Germinal center (tissue), 1 donor: ENCODE data around the gene SCRT2.
"Not testable (repeated sequence)": the region's sequence is repeated elsewhere in the genome, so short reads cannot be mapped to it uniquely, and the experiment has no call there.

Experiments used
- DNase-seq: peaks from one replicate; pipeline ENCODE4 v3.0.0; 2012; ENCODE audit warnings: mixed read lengths, low spot score

Gene SCRT2

DNA sequence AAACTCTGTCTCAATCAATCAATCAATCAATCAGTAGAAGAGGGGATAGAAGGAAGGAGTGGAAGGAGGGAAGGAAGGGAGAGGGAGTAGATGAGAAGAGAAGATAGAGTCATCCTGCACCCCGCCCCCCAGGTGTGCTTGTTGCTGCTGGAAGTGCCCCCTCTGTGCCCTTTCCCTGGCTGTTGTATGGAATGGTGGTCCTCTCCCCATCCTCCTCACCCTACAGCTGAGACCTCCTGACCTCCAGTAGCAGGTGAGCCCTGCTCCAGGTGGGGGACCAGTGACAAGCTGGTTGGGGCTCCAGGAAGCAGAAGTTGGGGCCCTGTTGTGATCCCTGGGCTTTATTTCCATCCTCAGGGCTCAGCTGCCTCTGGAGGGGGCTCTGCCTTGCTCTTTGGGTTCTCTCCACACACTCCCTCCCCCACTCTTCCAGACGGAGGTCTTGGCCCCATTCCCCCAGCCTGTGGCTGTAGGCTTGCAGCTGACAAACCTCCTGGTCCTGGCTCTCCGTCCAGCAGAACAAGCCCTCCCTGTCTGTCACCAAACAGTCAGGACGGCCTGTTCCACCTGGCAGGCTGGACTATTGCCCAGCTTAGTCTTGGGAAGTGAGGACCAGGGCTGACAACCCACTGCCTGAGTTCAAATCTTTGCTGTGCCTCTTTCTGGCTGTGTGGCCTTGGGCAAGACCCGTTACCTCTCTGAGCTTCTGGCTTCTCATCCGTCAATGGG, 26.0 kb upstream of the SCRT2 start:
- no peak for DNase-seq

DNA sequence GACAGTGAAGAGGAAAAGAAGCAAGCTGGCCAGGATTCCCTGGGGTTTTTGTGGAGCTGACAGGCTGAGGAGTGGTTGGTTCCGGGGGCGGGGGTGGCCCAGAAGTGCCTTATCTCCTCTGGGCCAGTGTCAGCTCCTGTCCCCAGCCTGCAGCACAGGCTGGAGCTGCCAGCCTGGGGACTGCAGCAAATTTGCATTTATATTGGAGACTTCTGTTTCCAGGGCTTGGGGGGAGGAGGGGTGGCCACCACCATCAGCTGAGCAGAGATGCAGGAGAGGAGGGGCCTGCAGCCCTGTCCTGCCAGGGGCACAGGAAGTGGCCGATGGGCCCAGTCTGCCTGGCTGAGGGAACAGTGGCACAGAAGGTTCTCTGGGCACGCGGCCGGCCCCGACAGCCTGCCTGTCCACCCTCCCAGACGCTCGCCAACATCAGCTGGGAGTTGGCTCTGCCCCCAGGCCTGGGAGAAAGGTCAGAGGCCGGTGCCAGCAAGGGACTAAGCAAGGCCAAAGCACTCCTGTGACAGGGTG, 24.3 kb upstream of the SCRT2 start:
- DNase-seq = no peak

DNA sequence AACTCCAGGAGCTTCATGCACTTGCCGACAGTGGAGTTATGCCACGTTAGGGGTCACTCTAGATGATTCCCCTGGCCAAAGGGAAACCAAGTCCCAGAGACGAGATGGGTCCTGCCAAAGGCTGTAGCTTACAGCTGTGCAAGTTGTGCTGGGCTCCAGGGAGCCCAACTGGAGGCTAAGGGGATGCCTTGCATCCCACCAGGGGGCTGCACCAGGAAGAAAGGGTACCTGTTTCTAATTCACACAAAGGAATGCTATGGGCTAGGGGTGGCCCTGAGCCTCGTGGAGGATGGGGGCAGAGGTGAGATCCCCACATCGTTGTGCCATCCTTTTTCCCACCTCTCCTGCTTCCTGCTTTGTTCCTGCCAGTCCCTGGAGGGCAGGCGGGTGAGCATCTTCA, 23.7 kb upstream of the SCRT2 start:
- DNase-seq = no peak

DNA sequence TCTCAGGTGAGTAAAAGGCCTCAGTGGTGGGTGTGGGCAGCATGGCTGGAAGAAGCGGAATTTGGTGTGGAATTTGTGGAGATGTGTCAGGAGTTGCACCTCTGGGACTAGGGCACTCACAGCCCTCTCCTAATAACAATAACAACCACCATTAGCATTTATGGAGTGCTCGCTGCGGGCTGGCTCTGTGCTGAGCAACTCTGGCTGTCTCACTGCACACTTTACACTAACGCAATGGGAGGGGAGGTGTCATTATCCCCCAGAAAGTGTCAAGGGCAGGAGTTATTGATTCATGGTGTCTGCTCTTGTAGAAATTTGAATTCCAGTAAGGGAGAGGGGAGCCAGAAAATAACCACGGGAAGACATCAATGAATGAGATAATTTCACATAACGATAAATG, 22.7 kb upstream of the SCRT2 start:
- DNase-seq = no peak

DNA sequence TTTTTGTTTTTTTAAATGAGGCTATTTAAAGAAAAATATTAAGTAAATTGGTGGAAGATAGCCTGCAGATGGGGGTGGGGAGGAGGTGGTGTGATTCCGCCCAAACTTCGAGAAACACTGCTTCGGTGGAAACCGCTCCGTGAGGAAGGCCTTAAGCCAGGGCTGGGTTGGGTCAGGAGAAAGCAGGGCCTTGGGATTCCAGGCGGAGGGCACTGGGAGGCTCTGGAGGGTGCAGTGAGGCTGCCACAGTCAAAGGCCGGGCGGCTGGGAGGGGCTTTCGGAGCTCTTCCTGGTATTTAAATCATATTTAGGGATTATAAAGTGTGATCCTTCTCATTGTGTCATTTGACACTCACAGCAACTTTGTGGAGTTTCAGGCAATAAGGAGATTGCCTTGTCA, 22.2 kb upstream of the SCRT2 start:
- no peak for DNase-seq

DNA sequence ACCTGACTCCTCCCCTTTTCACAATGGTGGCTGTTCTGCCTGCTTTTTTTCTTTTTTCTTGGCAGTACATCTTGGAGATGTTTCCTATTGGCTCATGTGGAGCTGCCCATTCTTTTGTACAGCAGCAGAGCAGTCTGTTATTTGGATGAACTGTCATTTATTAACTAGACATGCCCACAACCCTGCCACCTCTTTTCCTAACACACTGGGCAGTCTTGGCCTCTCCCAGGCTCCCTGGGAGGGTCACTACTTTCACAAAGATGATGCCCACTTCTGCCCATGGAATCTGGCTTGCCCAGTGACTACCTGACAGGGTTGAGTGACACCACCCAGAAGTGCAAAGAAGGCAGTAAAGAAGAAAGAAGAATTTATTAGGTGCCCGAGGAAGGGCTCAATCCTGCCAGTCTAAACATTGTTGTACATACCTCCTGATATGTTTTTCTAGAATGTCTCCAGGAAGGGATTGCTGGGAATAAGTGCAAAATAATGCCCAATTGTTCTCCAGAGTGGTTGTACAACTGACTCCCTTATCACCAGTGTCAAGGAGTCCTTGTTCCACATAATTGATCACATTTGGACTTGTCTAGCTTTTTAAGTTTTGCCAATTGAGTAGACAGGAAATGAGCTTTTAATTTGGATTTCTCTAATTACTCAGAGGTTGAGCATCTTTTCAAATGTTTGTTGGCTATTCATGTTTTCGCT, 19.7 kb upstream of the SCRT2 start:
- DNase-seq = no peak

DNA sequence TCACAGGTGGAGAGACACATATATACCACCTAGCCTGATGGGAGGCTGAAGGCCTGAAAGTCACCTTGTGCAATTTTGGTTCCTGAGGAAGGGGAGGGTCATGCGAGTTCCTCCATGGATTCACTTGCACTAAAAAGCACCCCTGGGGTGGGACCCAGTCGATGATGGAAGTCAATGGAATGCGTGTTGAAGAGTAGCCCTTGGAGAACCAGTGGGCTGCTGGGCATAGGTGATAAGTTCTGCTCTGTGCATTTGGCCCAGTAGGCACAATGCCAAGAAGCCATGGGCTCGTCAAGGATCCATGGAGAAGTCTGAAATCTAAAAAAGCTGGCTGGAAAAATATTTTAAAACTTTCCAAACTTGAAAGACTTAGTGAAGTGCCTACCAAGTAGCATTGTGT, 18.9 kb upstream of the SCRT2 start:
- DNase-seq = no peak

DNA sequence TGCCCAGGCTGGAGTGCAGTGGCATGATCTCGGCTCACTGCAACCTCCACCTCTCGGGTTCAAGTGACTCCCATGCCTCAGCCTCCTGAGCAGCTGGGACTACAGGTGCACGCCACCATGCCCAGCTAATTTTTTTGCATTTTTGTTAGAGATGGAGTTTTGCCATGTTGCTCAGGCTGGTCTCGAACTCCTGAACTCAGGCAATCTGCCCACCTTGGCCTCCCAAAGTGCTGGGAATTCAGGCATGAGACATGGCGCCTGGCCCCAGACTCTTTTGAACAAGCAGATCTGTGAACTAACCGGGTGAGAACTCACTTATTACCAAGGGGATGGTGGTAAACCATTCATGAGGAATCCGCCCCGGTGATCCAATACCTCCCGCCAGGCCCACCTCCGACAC, 18.2 kb upstream of the SCRT2 start:
- not testable (repeated sequence) for DNase-seq

DNA sequence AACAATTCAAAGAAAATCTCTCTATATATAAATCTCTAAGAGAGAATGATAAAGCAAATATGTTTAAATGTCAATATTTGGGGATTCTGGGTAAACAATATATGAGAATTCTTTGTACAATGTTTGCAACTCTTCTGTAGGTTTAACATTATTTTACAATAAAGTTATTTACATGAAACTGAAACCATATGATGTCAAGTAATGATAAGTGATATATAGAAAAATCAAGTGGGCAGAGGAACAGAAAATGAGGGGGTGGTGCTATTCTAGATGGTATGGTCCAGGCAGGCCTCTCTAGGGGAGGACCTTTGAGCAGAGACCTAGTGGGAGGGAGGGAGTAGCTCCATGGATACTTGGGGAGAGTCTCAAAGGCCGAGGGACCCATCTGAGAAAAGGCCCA, 16.4 kb upstream of the SCRT2 start:
- no peak for DNase-seq

DNA sequence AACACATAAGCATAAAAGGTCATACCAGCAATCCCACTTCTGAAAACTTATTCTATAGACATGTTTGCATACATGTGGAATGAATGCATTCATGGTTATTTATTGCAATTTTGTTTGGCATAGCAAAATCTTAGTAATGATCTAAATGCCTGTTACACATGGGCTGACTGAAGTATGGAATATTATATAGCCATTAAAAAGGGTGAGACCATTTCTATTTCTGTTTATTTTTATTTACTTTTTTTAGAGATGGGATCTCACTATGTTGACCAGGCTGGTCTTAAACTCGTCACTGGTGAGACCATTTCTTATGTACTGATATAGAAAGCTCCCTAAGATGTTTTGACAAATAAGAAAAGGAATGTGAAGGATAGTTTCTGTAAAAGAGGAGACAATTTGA, 14.3 kb upstream of the SCRT2 start:
- DNase-seq = no peak

DNA sequence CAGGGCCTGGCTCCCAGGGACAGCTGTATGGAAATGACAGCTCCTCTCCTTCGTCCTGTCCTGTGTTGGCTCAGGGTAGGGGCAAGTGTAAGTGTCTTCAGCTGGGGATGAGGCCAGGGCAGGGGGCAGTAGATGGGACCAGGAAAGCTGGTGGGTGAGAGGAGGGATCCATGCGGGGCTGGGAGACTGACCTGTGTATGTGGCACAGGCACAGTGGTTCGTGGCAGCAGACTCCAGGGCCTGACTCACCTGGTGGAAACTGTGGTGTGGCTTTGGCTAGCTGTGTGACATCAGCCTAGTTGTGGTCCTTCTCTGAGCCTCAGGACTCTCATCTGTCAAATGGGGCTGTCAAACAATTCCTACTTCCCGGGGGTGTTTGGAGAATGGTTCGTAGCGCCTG, 13.7 kb upstream of the SCRT2 start:
- DNase-seq = no peak

DNA sequence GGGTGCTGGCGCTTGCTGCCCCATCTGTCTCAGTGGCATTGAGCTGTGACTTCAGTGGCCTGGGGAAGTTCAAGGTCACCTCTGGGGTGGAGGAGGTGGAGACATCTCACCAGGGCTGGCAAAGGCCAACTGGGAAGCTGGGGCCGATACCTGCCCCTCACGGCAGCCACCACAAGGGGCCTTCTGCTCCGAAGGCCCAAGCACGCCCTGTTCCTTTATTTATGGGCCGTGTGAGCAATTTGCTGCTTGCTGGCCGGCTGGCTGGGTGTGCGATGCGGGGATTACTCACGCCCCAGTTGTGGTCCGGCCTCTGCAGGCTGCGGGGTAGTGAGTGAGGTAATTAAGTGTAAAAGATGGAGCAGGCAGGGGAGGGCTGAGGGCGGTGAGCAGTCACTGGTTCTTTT, 13.2 kb upstream of the SCRT2 start:
- DNase-seq = no peak

DNA sequence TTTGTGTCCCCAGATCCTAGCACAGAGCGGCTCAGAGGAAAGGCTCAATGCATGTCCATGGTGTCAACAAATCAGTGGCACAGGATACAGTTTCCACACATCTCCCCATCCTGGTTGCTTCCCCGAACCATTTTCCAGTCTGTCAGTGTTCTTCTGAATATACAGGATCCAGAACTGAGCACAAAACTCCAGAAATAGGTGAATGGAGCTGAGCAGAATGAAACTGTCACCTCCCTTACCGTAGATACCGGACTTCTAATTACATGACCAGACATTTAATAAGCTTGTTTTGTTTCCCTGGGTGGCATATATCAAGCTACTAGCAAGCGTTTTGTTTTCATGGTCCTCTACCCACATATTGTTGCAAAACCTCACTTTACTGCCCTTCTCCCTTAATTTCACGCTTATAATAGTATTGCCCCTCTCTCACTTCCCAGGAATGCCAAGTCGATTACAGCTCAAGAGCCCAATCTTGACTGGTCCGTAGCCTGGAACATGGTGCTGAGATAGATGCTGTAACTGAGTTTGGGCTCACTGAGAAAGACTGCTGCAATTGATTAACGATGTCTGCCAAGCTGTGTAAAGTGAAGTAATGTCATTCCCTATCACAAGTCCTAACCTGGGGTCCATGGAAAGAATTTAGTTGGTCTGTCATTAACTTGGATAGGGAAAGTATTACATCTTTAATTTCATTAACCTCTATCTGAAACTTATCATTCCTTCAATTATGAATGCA, 12.0 kb upstream of the SCRT2 start:
- no peak for DNase-seq

DNA sequence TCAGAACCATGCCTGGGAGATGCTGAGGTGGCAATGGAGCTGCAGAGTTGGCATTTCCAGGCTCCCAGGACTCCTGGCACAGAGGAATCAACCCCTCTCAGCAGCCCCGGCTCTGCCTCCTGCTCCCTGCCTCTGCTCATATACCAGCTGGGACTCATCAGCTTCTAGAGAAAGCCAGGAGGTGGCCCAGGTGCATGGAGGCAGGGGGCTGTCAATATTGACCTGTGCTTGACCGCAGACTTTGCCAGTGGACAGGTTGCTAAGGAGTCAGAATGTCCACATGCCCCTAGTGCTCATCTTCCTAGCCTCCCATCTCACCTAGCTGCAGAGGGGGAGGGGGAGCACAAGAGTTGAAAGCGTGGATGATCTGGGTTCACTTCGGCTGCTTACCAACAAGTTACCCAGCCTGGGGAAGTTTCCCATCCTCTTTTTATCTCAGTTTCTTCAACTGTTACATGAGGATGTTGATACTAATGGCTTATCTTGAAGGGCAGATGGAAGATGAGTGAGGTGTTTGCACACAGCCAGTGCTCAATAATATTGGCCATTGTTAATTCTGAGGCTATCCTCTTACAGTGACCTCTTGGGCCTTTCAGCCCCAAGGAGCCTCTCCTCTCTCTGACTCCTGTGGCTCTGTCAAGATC, 9.2 kb upstream of the SCRT2 start:
- no peak for DNase-seq

DNA sequence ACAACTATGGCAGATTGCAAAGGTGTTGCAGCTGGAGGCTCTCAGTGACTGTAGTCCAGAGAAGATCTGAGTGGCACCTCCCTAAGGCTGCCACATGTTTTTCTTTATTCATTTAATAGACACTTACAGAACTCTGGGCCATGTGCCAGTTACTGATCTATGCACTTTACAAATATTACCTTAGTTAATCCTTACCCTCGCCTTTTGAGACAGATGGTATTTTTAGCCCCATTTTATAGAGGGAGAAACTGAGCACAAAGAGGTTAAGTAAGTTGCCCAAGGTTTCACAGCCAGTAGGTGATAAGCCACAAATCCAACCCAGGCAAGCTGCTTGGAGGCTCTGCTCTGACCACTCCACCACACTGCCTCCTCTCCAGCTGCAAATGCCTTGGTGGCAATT, 6.5 kb upstream of the SCRT2 start:
- no peak for DNase-seq

DNA sequence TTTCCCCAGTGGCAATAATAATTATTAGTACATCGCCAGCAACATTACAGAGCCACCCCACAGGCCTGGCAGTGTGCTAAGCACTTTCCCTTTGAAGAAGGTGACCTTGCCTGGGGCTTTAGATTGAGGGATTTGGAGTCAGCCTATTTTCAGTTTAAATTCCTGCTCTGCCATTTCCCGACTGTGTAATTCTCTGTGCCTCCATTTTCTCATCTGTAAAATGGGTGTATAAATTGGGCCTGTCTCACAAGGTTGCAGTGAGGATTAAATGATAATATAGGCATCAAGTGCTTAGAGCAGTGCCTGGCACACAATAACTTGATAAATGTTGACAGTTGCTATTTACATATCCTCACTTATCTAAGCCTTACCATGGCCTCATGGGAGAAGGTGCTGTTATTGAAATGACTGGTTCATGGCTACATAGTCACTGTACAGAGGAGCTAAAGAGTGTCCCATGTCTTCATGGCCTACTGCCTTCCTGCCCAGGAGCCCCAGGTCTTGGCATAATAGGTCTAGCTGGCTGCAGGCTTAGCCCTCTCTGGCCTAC, 5.1 kb upstream of the SCRT2 start:
- DNase-seq = no peak

DNA sequence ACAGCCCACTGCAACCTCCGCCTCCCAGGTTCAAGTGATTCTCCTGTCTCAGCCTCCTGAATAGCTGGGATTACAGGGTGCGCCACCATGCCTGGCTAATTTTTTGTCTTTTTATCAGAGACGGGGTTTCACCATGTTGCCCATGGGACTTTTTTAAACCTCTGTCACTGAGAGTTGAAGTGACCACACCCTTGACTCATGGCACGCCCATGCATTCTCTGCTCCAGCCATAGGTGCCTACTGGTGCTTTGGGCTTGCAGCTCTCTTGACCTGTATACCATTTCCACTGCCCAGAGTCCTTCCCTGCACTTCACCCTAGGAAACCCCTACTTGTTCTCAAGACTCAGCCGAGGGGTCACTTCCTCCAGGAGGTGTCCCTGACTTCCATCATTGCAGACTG, 2.4 kb upstream of the SCRT2 start:
- no peak for DNase-seq

DNA sequence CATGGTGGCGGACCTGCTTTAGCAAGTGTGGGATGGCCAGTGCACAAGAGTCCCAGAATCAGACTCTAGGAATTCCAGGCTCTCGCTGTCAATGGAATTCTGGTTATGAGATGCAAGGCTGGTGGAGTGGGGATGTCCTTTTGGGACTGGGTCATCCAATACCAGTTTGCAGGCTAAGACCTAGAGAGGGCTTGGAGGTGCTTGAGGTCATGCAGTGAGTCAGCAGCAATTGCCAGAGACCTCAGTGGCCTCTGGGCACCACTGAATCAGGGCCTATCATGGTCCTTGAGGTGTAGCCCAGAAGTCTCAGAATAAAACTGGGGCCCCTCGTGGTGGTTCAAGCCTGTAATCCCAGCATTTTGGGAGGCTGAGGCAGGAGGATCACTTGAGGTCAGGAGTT, 1.4 kb upstream of the SCRT2 start:
- no peak for DNase-seq

DNA sequence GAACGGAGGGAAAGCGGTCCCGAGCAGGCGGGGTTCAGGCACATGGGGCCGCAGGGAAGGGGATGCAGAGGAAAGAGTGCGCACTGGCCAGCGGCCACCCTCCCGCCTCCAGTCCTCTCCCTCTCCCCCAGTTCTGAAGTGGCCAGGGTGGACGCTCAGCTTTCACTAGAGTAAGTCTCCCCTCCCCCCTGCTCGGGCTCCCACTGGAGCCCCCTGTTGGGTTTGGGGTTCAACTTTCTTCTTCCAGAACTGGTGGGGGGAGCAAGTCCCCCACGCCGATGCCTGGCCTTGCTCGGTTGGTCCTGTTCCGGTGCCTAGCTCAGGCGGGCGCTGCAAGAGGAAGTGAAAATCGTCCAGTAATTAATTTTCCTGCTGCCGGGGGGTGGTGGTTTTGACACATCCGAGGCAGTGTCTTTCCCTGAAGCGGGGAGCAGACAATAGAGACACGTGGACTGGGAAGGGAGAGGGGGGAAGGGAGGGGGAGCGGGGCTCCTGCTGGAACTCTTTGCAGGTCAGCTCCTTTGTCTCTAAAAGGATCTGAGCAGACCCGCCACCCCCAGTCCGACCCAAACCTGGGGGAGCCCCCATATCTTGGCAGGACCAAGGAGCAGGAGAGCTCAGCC, 824 bp upstream of the SCRT2 start:
- DNase-seq = peak; percentile 50

DNA sequence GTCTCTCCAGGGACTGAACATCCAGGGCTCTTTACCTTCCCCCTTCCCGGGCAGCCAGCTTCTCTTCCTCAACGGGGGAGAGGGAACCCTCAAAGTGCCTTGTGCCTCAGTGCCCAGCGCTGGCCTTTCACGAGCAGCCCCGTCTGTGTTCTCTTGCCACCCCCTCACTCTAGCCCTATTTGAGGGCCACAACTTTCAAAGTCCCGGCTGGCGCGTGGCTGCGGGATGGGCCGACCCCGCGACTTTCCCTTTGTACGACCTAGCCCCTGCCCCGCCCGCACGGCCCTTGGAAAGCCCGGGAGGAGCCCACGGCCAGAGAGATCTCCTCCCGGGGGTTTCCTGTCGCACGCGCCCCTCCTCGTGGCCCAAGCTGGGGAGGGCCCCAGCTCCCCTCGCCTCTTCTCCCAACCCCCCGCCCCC, 559 bp downstream of the SCRT2 start:
- no peak for DNase-seq

DNA sequence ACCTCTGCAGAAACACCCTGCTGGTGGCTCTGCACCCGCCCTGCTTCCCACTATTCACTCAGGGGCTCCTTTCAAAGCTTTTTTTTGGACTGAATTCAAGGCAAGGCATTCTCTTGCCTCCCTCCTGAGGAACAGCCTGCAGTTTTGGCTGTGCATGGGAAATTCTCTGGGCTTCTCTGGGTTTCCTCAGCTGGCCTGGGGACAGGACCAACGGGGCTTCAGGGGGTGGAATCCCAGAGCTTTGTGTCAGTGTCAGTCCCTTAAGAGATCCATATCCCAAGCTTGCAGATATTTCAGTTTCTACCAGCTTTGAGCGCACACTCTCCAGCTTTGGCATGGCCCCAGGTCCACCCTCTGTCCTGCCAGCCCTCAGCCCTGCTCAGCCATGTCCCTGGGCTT, 2.0 kb downstream of the SCRT2 start:
- no peak for DNase-seq
